ENCODE results near the gene HOXA9. TPM values are rescaled to one million over a fixed set of nuclear protein-coding genes. Genes with fewer than 3 reads are reported as not detected.
A peak's percentile ranks its signal among the peaks of the same experiment; 100 is the strongest.

The HOXA9 gene
- total RNA-seq, 4 donors from 2014 or later, result 25.7 to 71.2 (median 46.1) TPM

- H3K9me3 ChIP-seq, result peaks cover 0 to 13% (median 0%) of the 10 kb centered on the region in 4 donors
- peak overlapping the region; percentile 32 to 81 (median 58) for H3K4me3 ChIP-seq
- H3K4me1 ChIP-seq, result peaks cover 0 to 31% (median 9%) of the 10 kb centered on the region in 4 donors
- peak overlapping the region; percentile 57 to 89 (median 77) for H3K27ac ChIP-seq
- no peaks in the 10 kb centered on the region for H3K36me3 ChIP-seq
- H3K27me3 ChIP-seq, result peaks cover 0 to 12% of the 10 kb centered on the region in 2 donors
- TF ChIP-seq POLR2A (IDR thresholded peaks at IDR 0.05) (no peak), CTCF (IDR thresholded peaks at IDR 0.05) (peak in 3 of 6 experiments; percentile 6 to 31 (median 30))
- DNase-seq, result peak in 2 of 3 donors; percentile 66 to 82
These were observed 809 bp downstream of the HOXA9 start for GRCh38 chr7:27164367-27165088.

GRCh38 chr7:27164045-27164366 is 1.3 kb downstream of the HOXA9 start:
- peaks cover 0 to 10% of the 10 kb centered on the region in 2 donors for H3K27me3 ChIP-seq
- no peak for TF ChIP-seq POLR2A (IDR thresholded peaks at IDR 0.05)
- no peak for TF ChIP-seq CTCF (IDR thresholded peaks at IDR 0.05)
- peaks cover 0 to 13% (median 0%) of the 10 kb centered on the region in 4 donors for H3K9me3 ChIP-seq
- no peaks in the 10 kb centered on the region for H3K36me3 ChIP-seq
- peak overlapping the region; percentile 57 to 89 (median 77) for H3K27ac ChIP-seq
- DNase-seq, result no peak
- peaks cover 0 to 31% (median 9%) of the 10 kb centered on the region in 4 donors for H3K4me1 ChIP-seq
- H3K4me3 ChIP-seq, result peak overlapping the region; percentile 32 to 81 (median 58)

- TF ChIP-seq CTCF (IDR thresholded peaks at IDR 0.05), result no peak
- Histone ChIP-seq H3K4me1 (peaks cover 0 to 31% (median 9%) of the 10 kb centered on the region in 4 donors), H3K9me3 (peaks cover 0 to 13% (median 0%) of the 10 kb centered on the region in 4 donors), H3K27me3 (peaks cover 0 to 9% of the 10 kb centered on the region in 2 donors), H3K36me3 (no peaks in the 10 kb centered on the region), H3K27ac (peak overlapping the region; percentile 10 to 89 (median 77)), H3K4me3 (peak overlapping the region; percentile 3 to 81 (median 58))
- peak in 2 of 3 donors; percentile 46 to 53 for DNase-seq
These were observed 1.9 kb downstream of the HOXA9 start for GRCh38 chr7:27163288-27164044.

GRCh38 chr7:27162561-27163287 is 2.6 kb downstream of the HOXA9 start:
- no peak for TF ChIP-seq POLR2A (IDR thresholded peaks at IDR 0.05)
- no peak for TF ChIP-seq CTCF (IDR thresholded peaks at IDR 0.05)
- peak overlapping the region in 3 of 4 donors; percentile 46 to 81 (median 71) for H3K4me3 ChIP-seq
- peaks cover 0 to 13% (median 0%) of the 10 kb centered on the region in 4 donors for H3K9me3 ChIP-seq
- H3K4me1 ChIP-seq, result peaks cover 0 to 37% (median 9%) of the 10 kb centered on the region in 4 donors
- no peaks in the 10 kb centered on the region for H3K36me3 ChIP-seq
- peak overlapping the region in 1 of 4 donors; percentile 93 for H3K27ac ChIP-seq
- peaks cover 0 to 6% of the 10 kb centered on the region in 2 donors for H3K27me3 ChIP-seq
- no peak for DNase-seq

Measured in Peyer's patch (tissue), 4 donors.